ENCODE results near the gene NAB1.
"Not testable (repeated sequence)": the region's sequence is repeated elsewhere in the genome, so short reads cannot be mapped to it uniquely, and the experiment has no call there.

NAB1 gene

GRCh38 chr2:190708650-190709049 lies 59.8 kb downstream of the NAB1 start:
- not testable (repeated sequence) for DNase-seq (ENCODE audit: low read depth in 2 of 3, low spot score in 2 of 3)

GRCh38 chr2:190711069-190711468 lies 62.2 kb downstream of the NAB1 start:
- DNase-seq (ENCODE audit: low read depth in 2 of 3, low spot score in 2 of 3), result no peak

- DNase-seq (ENCODE audit: low read depth in 2 of 3, low spot score in 2 of 3), result no peak
These were observed 64.6 kb downstream of the NAB1 start for GRCh38 chr2:190713471-190713870.

- DNase-seq (ENCODE audit: low read depth in 2 of 3, low spot score in 2 of 3), result no peak
These were observed 66.1 kb downstream of the NAB1 start for GRCh38 chr2:190714958-190715357.

- no peak for DNase-seq (ENCODE audit: low read depth in 2 of 3, low spot score in 2 of 3)
These were observed 67.4 kb downstream of the NAB1 start for GRCh38 chr2:190716176-190716807.

- DNase-seq (ENCODE audit: low read depth in 2 of 3, low spot score in 2 of 3), result no peak
These were observed 68.4 kb downstream of the NAB1 start for GRCh38 chr2:190717306-190717705.

GRCh38 chr2:190717764-190718651 lies 69.1 kb downstream of the NAB1 start:
- no peak for DNase-seq (ENCODE audit: low read depth in 2 of 3, low spot score in 2 of 3)

GRCh38 chr2:190718652-190719526 lies 70.0 kb downstream of the NAB1 start:
- peak in 1 of 3 experiments; percentile 47 for DNase-seq (ENCODE audit: low read depth in 2 of 3, low spot score in 2 of 3)

- no peak for DNase-seq (ENCODE audit: low read depth in 2 of 3, low spot score in 2 of 3)
These were observed 71.4 kb downstream of the NAB1 start for GRCh38 chr2:190720276-190720675.

GRCh38 chr2:190720691-190721090 lies 71.8 kb downstream of the NAB1 start:
- DNase-seq (ENCODE audit: low read depth in 2 of 3, low spot score in 2 of 3), result no peak

GRCh38 chr2:190722061-190722759 lies 73.3 kb downstream of the NAB1 start:
- no peak for DNase-seq (ENCODE audit: low read depth in 2 of 3, low spot score in 2 of 3)

- no peak for DNase-seq (ENCODE audit: low read depth in 2 of 3, low spot score in 2 of 3)
These were observed 74.0 kb downstream of the NAB1 start for GRCh38 chr2:190722835-190723234.

GRCh38 chr2:190723397-190724090 lies 74.7 kb downstream of the NAB1 start:
- no peak for DNase-seq (ENCODE audit: low read depth in 2 of 3, low spot score in 2 of 3)

- DNase-seq (ENCODE audit: low read depth in 2 of 3, low spot score in 2 of 3), result no peak
These were observed 77.4 kb downstream of the NAB1 start for GRCh38 chr2:190726255-190726654.

GRCh38 chr2:190736355-190736754 lies 87.5 kb downstream of the NAB1 start:
- DNase-seq (ENCODE audit: low read depth in 2 of 3, low spot score in 2 of 3), result no peak

- DNase-seq (ENCODE audit: low read depth in 2 of 3, low spot score in 2 of 3), result no peak
These were observed 91.6 kb downstream of the NAB1 start for GRCh38 chr2:190740449-190740848.

Data from activated CD8-positive, alpha-beta memory T cell treated with anti-CD3 and anti-CD28 coated beads for 48 hours (primary cell).